ENCODE measurements around the gene HNRNPA2B1.

Gene HNRNPA2B1

GRCh38 chr7:26141077-26141476, 59.5 kb downstream of the HNRNPA2B1 start:
- no peak for DNase-seq
- H3K27ac ChIP-seq (ENCODE audit: low read length) = no peak overlapping the region
- no peak overlapping the region for H3K4me2 ChIP-seq (ENCODE audit: low read depth, low read length)
- H4K20me1 ChIP-seq (ENCODE audit: insufficient read depth, low read length) = no peaks in the 10 kb centered on the region
- no peaks in the 10 kb centered on the region for H3K9me2 ChIP-seq (replicated peaks; ENCODE audit: insufficient read depth, low read length)
- H3K9ac ChIP-seq (ENCODE audit: low read length) = no peak overlapping the region
- H3F3A ChIP-seq (ENCODE audit: insufficient read depth, low read length) = no peaks in the 10 kb centered on the region
- no peaks in the 10 kb centered on the region for H3K4me1 ChIP-seq (ENCODE audit: low read length)
- no peaks in the 10 kb centered on the region for H3K9me3 ChIP-seq (replicated peaks; ENCODE audit: insufficient read depth, low read length)
- TF ChIP-seq CTCF (IDR thresholded peaks at IDR 0.05; ENCODE audit: low read length) (no peak), EZH2phosphoT487 (IDR thresholded peaks at IDR 0.05; ENCODE audit: low read length) (no peak), EZH2 (optimal IDR thresholded peaks at IDR 0.05; ENCODE audit: low read depth, low read length) (no peak)
- no peaks in the 10 kb centered on the region for H3K27me3 ChIP-seq (replicated peaks; ENCODE audit: insufficient read depth, low read length)
- H3K4me3 ChIP-seq (ENCODE audit: low read length) = no peak overlapping the region
- no peaks in the 10 kb centered on the region for H3K36me3 ChIP-seq (replicated peaks; ENCODE audit: insufficient read depth, low read length)
- H2AFZ ChIP-seq (ENCODE audit: low read length) = no peak overlapping the region
- H3K79me2 ChIP-seq (ENCODE audit: low read length) = no peaks in the 10 kb centered on the region

- Histone ChIP-seq H3K9me3 (replicated peaks; ENCODE audit: insufficient read depth, low read length) (no peaks in the 10 kb centered on the region), H3K9ac (ENCODE audit: low read length) (no peak overlapping the region), H3K9me2 (replicated peaks; ENCODE audit: insufficient read depth, low read length) (no peaks in the 10 kb centered on the region), H3K79me2 (ENCODE audit: low read length) (no peaks in the 10 kb centered on the region), H3K4me2 (ENCODE audit: low read depth, low read length) (no peak overlapping the region), H3F3A (ENCODE audit: insufficient read depth, low read length) (no peaks in the 10 kb centered on the region), H3K27me3 (replicated peaks; ENCODE audit: insufficient read depth, low read length) (no peaks in the 10 kb centered on the region), H2AFZ (ENCODE audit: low read length) (no peak overlapping the region), H3K4me3 (ENCODE audit: low read length) (no peak overlapping the region), H3K4me1 (ENCODE audit: low read length) (no peaks in the 10 kb centered on the region), H3K27ac (ENCODE audit: low read length) (no peak overlapping the region), H4K20me1 (ENCODE audit: insufficient read depth, low read length) (no peaks in the 10 kb centered on the region), H3K36me3 (replicated peaks; ENCODE audit: insufficient read depth, low read length) (no peaks in the 10 kb centered on the region)
- DNase-seq = no peak
- TF ChIP-seq CTCF (IDR thresholded peaks at IDR 0.05; ENCODE audit: low read length) (no peak), EZH2phosphoT487 (IDR thresholded peaks at IDR 0.05; ENCODE audit: low read length) (no peak), EZH2 (optimal IDR thresholded peaks at IDR 0.05; ENCODE audit: low read depth, low read length) (no peak)
Observed at GRCh38 chr7:26140380-26140779, 60.2 kb downstream of the HNRNPA2B1 start.

All from MM.1S (cell line).